Testis (tissue), 2 donors: ENCODE data around the gene IL1RAPL1.

Source experiments
- CTCF ChIP-seq, 3 experiments: fragments of 450-650 bp in 2 of 3; fragments of 200-600 bp in 1 of 3; sonication (generic) in 1 of 3; IDR thresholded peaks; one replicate each; pipeline ENCODE4 v1.5.1; 2016 to 2019; ENCODE audit warnings: antibody characterized with exemption in 3 of 3, mild to moderate bottlenecking in 2 of 3, moderate library complexity in 1 of 3
- POLR2A ChIP-seq: fragments of 450-650 bp; IDR thresholded peaks from one replicate; pipeline ENCODE4 v1.6.1; 2017; ENCODE audit warnings: antibody characterized with exemption, mild to moderate bottlenecking, moderate library complexity

GRCh38 chrX:29518100-29518499 lies 930.9 kb downstream of the IL1RAPL1 start:
- no peak for TF ChIP-seq CTCF (IDR thresholded peaks at IDR 0.05)
- no peak for TF ChIP-seq POLR2A
